Measurements from ENCODE around the gene PAGE3. TPM values are rescaled to one million over a fixed set of nuclear protein-coding genes. Genes with fewer than 3 reads are reported as not detected.

Gene PAGE3, protein sequence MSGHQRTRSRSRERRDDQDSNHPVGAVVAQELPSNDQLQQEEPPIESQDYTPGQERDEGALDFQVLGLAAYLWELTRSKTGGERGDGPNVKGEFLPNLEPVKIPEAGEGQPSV
- not detected in 2 replicates for total RNA-seq

DNA sequence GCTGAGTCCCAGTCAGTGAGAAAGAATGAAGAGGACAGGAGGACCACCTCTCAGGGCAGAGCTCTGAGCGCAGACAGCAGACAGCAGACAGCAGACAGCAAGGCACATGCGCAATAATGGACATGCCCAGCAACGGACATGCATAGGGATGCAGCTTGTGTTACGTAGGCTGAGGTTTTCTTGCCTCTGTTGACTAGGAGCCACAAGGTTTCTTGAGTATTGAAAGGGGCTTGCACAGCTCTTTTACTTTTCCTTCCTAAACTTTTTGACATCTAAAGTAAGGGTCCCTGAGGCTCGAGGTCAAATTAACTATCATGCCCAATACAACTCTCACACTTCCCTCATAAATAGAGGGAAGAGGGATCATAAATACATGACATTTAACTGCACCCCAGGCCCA is at the start of gene PAGE3:
TSS of gene PAGE3 (minus strand) at position 101 of the 400 bp plus-strand sequence. CDS start 1,013 bp downstream, outside the sequence.
- Mint-ChIP-seq H3K4me1 (no peaks in the 10 kb centered on the region), H3K27me3 (no peaks in the 10 kb centered on the region), H3K4me3 (no peak within 1 kb of the TSS), H3K27ac (no peak within 1 kb of the TSS), H3K36me3 (ENCODE audit: low read depth) (no peaks in the 10 kb centered on the region), H3K9me3 (no peaks in the 10 kb centered on the region)
- no peak for DNase-seq
- intact Hi-C loops (cut with micrococcal nuclease) = no loop called here

DNA sequence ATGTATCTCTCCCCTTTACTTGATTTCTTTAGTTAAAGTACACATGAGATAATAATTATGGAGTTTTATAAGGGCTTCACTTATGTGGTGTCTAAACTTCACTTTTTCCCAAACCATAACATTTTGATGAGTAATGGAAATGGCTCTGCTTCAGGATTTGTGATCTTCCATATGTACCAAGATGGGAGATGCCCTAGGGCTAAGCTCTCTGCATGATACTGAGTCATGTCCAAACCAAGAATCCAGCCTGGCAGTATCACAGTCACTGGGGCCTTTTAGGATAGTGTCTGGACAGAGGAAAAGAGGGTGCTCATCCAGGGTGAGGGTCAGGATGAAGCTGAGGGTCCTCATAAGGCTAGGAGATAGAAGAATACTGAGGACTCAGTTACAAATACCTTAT is 47.9 kb upstream of the PAGE3 start:
- DNase-seq = no peak
- Mint-ChIP-seq H3K27me3 (no peaks in the 10 kb centered on the region), H3K4me3 (no peak overlapping the region), H3K9me3 (no peaks in the 10 kb centered on the region), H3K4me1 (no peaks in the 10 kb centered on the region), H3K27ac (no peak overlapping the region), H3K36me3 (ENCODE audit: low read depth) (no peaks in the 10 kb centered on the region)
- intact Hi-C loops (cut with micrococcal nuclease) = no loop called here

DNA sequence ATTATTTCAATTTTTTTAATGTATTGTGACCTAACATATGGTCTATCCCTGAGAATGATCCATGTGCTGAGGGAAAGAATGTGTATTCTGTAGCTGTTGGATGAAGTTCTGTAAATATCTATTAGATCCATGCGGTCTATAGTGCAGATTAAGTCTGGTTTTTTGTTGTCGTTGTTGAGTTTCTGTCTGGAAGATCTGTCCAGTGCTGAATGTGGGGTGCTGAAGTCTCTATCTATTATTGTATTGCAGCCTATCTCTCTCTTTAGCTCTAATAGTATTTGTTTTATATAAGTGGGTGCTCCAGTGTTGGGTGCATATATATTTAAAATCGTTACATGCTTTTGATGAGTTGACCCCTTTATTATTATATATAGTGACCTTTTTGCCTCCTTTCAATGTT is 26.2 kb upstream of the PAGE3 start:
- no peak for DNase-seq
- H3K36me3 Mint-ChIP-seq (ENCODE audit: low read depth) = no peaks in the 10 kb centered on the region
- peaks cover 6% of the 10 kb centered on the region for H3K9me3 Mint-ChIP-seq
- no peaks in the 10 kb centered on the region for H3K4me1 Mint-ChIP-seq
- intact Hi-C loops (cut with micrococcal nuclease) = no loop called here
- H3K27ac Mint-ChIP-seq = no peak overlapping the region
- no peak overlapping the region for H3K4me3 Mint-ChIP-seq
- no peaks in the 10 kb centered on the region for H3K27me3 Mint-ChIP-seq

DNA sequence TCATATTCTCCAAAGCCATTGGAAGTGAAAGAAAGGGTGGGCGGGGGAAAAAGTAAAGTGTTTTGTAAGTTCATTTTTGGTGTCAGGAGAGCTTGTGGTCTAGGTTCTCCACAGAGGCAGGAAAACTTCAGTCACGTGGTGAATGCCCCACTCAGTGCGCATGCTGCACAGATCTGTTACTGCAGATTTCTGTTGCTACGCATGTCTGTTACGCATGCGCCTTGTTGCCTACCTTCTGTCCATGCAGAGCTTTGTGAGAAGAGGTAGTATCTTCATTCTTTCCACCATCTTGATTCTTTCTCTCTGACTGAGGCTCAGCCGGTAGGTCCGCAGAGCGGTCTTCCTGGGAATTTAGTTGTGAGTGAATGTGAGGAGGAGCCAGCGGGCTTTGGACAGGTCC is 15.1 kb upstream of the PAGE3 start:
- Mint-ChIP-seq H3K4me1 (no peaks in the 10 kb centered on the region), H3K36me3 (ENCODE audit: low read depth) (no peaks in the 10 kb centered on the region), H3K27me3 (no peaks in the 10 kb centered on the region), H3K9me3 (no peaks in the 10 kb centered on the region), H3K27ac (no peak overlapping the region), H3K4me3 (no peak overlapping the region)
- DNase-seq = no peak
- intact Hi-C loops (cut with micrococcal nuclease) = no loop called here

DNA sequence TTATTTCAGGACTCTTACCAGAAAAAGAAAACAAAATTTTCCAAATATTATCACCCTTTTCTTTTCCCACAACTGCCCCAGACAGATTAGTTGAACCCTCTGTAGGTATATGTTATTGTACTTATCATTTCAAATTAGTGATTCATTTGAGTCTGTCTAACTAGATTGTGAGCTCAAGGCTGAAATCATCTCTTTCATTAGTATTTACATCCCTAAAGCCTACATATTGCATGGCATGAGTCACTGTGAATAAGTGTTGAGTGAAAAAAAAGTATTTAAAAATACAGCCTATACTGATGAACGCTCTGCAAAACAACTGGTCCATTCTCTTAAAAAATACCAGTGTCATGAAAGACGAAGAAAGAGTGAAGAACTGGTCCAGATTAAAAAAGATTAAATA is 3.9 kb downstream of the PAGE3 start:
- DNase-seq = no peak
- Mint-ChIP-seq H3K4me1 (no peaks in the 10 kb centered on the region), H3K9me3 (no peaks in the 10 kb centered on the region), H3K27me3 (no peaks in the 10 kb centered on the region), H3K36me3 (ENCODE audit: low read depth) (no peaks in the 10 kb centered on the region), H3K4me3 (no peak overlapping the region), H3K27ac (no peak overlapping the region)
- intact Hi-C loops (cut with micrococcal nuclease) = no loop called here

DNA sequence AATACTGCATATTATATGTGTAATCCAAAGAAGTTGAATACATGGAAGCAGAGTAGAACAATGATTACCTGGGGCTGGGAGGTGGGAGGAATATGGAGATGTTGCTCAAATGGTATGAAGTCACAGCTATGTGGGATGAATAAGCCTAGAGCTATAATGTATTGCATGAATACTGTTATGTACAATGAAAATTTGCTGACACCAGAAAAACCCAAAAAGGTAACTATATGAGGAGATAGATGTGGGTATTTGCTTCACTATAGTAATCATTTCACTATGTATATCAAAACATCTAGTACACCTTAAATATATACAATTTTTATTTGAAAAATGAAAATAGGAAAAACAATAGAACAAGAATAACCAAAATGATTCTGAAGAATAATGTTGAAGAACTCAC is 11.2 kb downstream of the PAGE3 start:
- intact Hi-C loops (cut with micrococcal nuclease) = no loop called here
- no peak for DNase-seq
- no peaks in the 10 kb centered on the region for H3K27me3 Mint-ChIP-seq
- H3K27ac Mint-ChIP-seq = no peak overlapping the region
- no peaks in the 10 kb centered on the region for H3K36me3 Mint-ChIP-seq (ENCODE audit: low read depth)
- H3K9me3 Mint-ChIP-seq = no peaks in the 10 kb centered on the region
- H3K4me1 Mint-ChIP-seq = no peaks in the 10 kb centered on the region
- H3K4me3 Mint-ChIP-seq = no peak overlapping the region

DNA sequence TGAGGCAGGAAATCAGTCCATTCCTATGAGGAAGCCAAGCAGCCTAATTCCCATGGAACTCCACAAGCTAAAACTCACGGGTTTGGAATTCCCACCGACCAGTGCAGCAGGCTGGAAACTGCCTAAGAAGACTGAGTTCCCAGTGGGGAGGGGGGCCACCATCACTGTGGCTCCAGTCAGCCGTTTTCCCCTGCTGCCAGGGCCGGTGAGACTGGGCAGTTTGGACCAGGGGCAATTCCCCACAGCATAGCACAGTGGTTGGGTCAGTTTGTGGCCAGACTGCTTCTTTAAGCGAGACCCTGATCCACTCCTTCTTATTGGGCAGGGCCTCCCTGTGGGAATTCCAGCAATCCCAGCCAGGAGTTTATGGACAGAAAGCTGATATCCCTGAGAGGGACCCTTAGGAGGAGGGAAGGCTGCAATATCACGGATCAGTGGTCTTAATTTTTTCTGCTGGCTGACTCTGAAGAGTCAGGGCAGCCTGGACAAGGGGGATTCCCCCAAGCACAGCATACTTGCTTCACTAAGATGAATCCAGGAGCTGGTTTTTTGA is 23.9 kb downstream of the PAGE3 start:
- Mint-ChIP-seq H3K4me1 (no peaks in the 10 kb centered on the region), H3K9me3 (no peaks in the 10 kb centered on the region), H3K27ac (no peak overlapping the region), H3K4me3 (no peak overlapping the region), H3K27me3 (no peaks in the 10 kb centered on the region), H3K36me3 (ENCODE audit: low read depth) (no peaks in the 10 kb centered on the region)
- intact Hi-C loops (cut with micrococcal nuclease) = no loop called here
- no peak for DNase-seq

DNA sequence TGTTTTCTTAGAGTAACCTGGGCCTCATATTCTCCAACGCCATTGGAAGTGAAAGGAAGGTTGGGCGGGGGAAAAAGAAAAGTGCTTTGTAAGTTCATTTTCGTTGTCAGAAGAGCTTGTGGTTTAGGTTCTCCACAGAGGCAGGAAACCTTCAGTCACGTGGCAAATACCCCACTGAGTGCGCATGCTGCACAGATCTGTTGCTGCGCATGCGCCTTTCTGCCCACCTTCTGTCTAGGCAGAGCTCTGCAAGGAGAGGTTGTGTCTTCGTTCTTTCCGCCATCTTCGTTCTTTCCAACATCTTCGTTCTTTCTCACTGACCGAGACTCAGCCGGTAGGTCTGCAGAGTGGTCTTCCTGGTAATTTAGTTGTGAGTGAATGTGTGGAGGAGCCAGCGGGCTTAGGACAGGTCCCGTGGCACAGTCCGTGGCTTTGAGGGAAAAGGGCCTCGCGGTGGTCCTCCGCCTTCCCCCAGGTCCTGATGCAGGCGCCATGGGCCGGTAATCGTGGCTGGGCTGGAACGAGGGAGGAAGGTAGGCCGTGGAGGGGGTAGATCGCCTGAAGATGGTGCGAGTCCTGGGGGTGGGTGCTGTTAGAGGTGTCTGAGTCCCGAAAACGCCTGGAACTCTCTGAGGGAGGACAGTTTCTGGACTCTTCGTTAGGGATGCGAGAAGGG is 44.5 kb downstream of the PAGE3 start, which contains the start of gene PAGE5:
TSS of gene PAGE5 (plus strand) at position 228 of the 676 bp plus-strand sequence. CDS start 1,037 bp downstream, outside the sequence.
- no peaks in the 10 kb centered on the region for H3K9me3 Mint-ChIP-seq
- H3K4me1 Mint-ChIP-seq = no peaks in the 10 kb centered on the region
- intact Hi-C loops (cut with micrococcal nuclease) = no loop called here
- H3K36me3 Mint-ChIP-seq (ENCODE audit: low read depth) = no peaks in the 10 kb centered on the region
- no peak for DNase-seq
- no peak within 1 kb of the TSS for H3K27ac Mint-ChIP-seq
- H3K4me3 Mint-ChIP-seq = no peak within 1 kb of the TSS
- H3K27me3 Mint-ChIP-seq = no peaks in the 10 kb centered on the region

DNA sequence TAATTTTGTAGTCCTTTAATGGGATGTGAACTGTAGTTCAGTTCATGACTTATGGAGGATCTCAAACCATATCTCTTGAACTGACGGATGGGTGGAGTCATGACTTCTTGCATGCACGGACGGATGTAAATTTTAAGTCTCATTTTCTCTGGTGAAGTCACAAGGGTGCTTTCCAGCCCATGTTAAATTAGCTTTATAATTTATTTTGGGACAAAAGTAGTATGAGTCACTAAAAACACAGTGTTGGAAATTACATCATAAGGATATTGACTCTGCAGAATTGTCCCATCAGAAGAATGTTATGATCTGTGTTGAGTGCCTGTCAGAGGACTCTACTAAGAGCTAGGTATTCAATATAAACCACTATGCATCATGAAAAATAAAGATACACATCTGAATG is 51.3 kb downstream of the PAGE3 start:
- intact Hi-C loops (cut with micrococcal nuclease) = no loop called here
- H3K27ac Mint-ChIP-seq = no peak overlapping the region
- no peaks in the 10 kb centered on the region for H3K9me3 Mint-ChIP-seq

DNA sequence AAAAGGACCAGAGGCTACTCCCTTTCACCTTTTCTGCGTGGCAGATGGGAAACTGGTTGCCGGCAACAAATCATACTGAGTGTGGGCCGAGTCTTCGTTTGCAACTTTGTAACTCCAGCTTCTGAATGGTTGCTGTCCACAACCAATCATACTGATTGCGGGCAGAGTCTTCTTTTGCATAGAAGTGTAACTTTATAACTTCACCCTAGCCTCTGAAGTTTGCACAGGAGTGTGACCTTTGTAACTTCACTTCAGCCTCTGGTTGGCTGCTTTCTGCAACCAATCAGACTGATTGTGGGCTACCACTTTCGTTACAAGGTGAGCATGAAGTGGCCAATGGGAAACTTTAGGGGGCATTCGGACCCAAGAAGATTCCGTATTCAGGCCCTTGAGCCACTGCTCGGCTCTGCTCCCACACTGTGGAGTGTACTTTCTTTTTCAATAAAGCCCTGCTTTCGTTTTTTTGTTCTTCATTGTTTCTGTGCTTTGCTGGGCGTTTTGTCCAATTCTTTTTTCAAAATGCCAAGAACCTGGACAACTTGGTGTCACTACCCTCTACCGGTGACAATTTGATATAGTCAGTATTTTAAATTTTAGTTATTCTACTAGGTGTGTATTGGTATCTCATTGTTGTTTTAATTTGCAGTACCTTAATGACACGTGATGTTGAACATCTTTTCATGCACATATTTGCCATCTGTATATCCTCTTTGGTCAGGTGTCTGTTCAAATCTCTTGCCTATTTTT is 53.6 kb downstream of the PAGE3 start:
- no peak overlapping the region for H3K4me3 Mint-ChIP-seq
- intact Hi-C loops (cut with micrococcal nuclease) = no loop called here
- no peaks in the 10 kb centered on the region for H3K36me3 Mint-ChIP-seq (ENCODE audit: low read depth)
- H3K27ac Mint-ChIP-seq = no peak overlapping the region
- H3K9me3 Mint-ChIP-seq = no peaks in the 10 kb centered on the region
- no peaks in the 10 kb centered on the region for H3K4me1 Mint-ChIP-seq
- no peaks in the 10 kb centered on the region for H3K27me3 Mint-ChIP-seq
- no peak for DNase-seq

More for the DNA sequence above, 51.3 kb downstream of the PAGE3 start:
- Mint-ChIP-seq H3K4me3 (no peak overlapping the region), H3K27me3 (no peaks in the 10 kb centered on the region), H3K36me3 (ENCODE audit: low read depth) (no peaks in the 10 kb centered on the region), H3K4me1 (no peaks in the 10 kb centered on the region)
- no peak for DNase-seq

Other genes starting within 250 kb of the PAGE3 start
- not detected in 2 replicates for gene ALAS2, start 233.9 kb downstream of the PAGE3 start, total RNA-seq
- gene PAGE2B, start 189.9 kb downstream of the PAGE3 start, total RNA-seq = 0.45 TPM in 1 of 2 replicates, not detected in the other
- not detected in 2 replicates for gene PAGE2, start 175.9 kb downstream of the PAGE3 start, total RNA-seq
- not detected in 2 replicates for gene PAGE5, start 44.6 kb downstream of the PAGE3 start, total RNA-seq
- gene MAGEH1, start 187.2 kb upstream of the PAGE3 start, total RNA-seq = 14.4 and 16.6 TPM in 2 replicates
- gene USP51, start 224.9 kb upstream of the PAGE3 start, total RNA-seq = 1.5 and 2.6 TPM in 2 replicates